ENCODE data around the gene TNFRSF4.

Gene TNFRSF4

DNA sequence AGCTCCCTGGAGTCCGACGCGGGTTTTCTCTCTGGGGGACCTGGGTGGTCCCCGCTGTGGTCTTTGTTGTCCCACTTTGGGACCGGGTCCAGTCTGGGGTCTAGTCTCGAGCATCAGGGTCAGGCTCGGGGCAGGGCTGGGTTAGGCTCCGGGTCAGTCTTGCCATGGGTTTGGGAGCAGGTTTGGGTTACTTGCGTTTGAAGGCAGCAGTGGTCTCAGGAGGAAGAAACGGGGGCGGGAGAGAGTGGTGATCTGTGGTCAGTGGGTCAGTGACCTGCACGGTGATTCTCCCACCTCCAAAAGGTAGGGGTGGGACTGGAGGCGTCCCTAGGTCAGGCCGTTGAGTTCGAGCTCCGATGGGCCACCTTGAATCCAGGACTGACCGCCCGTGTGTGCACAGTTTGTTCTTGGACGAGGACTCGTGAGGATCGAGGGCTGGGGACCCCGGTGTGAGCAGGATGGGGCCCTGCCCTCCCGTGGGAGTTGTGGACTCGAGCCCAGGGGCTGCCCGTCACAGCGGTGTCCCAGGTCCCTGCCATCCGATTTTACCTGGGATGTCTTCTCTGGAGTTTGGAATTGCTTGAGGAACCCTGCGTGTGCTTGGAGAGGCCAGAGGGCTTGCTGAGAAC, 20.3 kb upstream of the TNFRSF4 start:
- in situ Hi-C loops (cut with MboI; ENCODE audit: low sequenced_read_pairs): no loop called here

DNA sequence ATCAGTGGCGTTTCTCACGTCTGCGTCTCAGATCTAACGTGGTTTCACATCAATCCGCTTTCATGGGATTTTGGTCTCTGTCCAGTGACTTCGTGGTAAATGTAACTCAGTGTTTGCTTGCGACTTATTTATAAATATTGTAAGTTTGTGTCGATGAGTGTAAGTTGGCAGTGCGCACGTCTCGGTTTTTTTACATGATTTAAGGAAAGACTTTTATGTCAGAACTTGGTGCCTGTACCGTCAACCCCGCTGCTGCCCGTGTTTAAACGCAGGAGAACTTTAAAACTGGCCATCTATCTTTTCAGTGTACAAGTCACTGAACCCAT, 19.6 kb upstream of the TNFRSF4 start:
- in situ Hi-C loops (cut with MboI; ENCODE audit: low sequenced_read_pairs): no loop called here

DNA sequence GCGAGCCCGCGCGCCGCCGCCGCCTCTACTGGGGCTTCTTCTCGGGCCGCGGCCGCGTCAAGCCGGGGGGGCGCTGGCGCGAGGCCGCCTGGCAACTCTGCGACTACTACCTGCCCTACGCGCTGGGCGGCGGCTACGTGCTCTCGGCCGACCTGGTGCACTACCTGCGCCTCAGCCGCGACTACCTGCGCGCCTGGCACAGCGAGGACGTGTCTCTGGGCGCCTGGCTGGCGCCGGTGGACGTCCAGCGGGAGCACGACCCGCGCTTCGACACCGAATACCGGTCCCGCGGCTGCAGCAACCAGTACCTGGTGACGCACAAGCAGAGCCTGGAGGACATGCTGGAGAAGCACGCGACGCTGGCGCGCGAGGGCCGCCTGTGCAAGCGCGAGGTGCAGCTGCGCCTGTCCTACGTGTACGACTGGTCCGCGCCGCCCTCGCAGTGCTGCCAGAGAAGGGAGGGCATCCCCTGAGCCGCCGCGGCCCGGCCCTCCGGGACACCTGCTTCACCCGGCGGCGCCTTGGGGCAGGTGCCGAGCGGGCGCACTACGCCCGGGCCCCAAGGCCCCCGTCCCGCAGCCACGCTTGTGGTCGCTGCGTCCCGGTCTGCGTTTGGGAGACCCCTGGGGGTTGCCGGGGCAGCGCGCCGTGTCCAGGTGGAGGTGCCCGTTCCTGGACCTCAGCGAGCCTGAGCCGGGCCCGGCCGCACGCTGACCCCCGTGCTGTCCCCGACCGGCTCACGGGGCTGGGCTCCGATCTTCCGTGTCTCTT, 19.0 kb upstream of the TNFRSF4 start:
- in situ Hi-C loops (cut with MboI; ENCODE audit: low sequenced_read_pairs): no loop called here

DNA sequence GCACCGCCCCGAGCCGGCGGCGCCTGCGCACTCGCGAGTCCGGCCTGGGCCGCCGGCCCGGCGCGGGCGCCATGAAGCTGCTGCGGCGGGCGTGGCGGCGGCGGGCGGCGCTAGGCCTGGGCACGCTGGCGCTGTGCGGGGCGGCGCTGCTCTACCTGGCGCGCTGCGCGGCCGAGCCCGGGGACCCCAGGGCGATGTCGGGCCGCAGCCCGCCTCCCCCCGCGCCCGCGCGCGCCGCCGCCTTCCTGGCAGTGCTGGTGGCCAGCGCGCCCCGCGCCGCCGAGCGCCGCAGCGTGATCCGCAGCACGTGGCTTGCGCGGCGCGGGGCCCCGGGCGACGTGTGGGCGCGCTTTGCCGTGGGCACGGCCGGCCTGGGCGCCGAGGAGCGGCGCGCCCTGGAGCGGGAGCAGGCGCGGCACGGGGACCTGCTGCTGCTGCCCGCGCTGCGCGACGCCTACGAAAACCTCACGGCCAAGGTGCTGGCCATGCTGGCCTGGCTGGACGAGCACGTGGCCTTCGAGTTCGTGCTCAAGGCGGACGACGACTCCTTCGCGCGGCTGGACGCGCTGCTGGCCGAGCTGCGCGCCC, 18.3 kb upstream of the TNFRSF4 start, which contains the start of gene B3GALT6:
Gene B3GALT6 (plus strand): TSS at position 30 of the 588 bp plus-strand sequence. CDS start 42 bp downstream, at position 72.
- in situ Hi-C loops (cut with MboI; ENCODE audit: low sequenced_read_pairs): no loop called here

DNA sequence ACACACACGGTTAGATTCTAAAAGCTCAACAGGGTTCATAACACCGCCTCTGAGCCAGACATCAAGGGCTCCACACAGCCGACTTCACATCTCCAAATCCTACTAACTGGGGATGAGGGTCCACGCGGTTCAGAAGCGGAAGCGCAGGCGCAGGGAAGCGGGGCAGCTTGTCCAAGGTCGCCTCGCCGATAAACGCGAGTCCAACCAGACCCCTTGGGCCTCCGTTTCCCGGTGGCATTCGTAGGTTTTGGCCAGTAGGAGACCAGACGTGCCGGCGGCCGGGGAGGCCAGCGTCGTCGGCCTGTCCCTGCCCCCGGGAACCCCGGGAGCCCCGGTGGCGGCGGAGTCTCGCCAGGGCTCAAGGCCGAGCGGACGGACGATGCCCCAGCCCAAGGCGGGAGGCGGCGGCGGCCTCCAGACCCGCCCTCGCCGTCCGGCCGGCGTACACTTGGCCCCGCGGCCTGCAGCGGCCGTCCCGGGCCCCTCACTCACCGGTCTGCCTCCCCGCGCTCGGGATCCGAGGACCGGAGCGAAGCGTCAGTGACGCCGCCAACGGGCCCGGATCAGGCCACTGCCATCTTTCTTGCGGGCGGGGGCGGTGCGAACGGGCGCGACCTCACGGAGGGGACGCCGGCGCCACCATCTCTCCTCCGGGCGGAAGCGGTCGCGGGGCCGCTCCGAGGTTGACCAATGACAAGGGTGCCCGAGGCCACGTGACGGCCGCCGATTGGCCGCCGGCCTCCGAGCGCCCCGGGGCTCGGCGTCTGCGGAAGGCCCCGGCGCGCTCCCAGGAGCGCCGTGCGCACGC, 17.7 kb upstream of the TNFRSF4 start, which contains the start of gene SDF4:
Gene SDF4 (minus strand): TSS at position 602 of the 808 bp plus-strand sequence. CDS start 3,229 bp downstream, outside the sequence.
- in situ Hi-C loops (cut with MboI; ENCODE audit: low sequenced_read_pairs): no loop called here

DNA sequence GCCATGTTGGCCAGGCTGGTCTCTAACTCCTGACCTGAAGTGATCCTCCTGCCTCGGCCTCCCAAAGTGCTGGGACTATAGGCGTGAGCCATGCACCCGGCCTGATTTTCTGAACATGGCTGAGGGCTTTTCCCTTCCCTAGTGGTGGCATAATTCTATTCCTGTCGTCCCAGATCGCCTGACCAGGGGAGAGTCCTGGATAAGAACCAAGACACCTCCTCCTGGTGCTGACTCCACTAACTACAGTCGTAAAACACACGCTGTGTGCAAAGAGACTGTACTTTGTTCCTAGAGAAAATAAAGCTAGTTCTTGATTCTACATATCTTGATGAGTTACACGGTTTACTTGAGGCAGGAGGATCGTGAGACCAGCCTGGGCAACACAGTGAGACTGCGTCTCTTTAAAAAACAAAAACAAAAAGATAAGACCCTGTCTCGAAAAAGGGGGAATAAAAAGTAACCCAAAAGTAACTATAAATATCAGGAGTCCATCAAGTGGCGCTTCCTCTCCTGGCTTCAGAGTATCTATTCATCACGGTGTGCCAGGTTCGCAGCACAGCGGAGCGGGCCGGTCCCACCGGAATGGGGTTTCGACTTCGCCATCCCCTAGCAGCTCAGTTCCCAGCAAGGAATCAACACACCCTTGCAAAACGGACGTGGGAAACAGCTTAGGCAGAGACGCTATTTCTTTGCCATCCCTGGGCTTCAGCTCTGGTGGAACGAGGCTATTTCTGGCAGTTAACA, 16.9 kb upstream of the TNFRSF4 start:
- in situ Hi-C loops (cut with MboI; ENCODE audit: low sequenced_read_pairs): no loop called here

DNA sequence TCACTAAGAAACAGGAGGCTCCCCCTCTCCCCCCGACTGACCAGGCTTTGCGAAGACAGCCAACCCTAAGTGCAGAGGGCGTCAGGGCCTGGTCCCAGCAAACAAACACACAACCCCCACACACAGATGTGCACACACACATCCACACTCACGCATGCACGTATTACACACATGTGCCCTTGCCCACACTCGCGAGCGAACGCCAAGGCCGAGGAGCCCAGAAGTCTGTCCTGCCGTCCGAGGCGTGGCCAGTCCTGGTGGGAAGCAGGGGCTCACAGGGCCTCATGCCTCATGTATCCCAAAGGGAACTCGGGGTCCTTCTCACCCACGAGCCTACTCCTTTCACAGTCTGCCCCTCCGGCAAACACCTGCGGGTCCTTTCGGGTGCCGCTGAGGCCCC, 15.8 kb upstream of the TNFRSF4 start:
- in situ Hi-C loops (cut with MboI; ENCODE audit: low sequenced_read_pairs): no loop called here

DNA sequence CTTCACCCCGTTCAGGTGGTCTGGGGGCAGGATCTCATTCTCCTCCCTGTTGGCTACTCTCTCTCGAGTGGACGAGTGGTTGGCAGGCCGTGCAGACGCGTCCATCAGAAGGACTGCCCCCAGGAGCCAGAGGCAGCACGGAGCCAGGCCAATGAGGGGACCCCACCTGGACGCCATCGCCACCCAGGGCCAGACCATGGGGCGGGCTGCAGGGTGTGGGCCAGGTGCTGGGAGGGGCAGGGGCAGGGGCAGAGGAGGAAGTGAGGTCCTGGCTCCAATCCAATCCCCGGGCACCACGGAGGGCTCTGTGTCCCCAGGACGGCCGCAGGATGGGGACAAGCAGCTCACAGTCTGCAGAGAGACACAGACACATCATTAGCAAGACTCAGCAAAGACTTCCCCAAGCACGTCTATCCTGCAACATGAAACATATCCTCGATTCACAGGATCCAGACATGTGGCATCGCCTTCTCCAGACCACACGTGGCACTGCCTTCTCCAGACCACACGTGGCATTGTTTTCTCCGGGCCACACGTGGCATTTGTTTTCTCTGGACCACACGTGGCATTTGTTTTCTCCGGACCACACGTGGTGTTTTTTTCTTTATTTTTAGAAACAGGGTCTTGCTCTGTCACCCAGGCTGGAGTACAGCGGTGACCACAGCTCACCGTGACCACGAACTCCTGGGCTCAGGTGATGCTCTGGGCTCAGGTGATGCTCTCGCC, 14.8 kb upstream of the TNFRSF4 start:
- in situ Hi-C loops (cut with MboI; ENCODE audit: low sequenced_read_pairs): no loop called here

DNA sequence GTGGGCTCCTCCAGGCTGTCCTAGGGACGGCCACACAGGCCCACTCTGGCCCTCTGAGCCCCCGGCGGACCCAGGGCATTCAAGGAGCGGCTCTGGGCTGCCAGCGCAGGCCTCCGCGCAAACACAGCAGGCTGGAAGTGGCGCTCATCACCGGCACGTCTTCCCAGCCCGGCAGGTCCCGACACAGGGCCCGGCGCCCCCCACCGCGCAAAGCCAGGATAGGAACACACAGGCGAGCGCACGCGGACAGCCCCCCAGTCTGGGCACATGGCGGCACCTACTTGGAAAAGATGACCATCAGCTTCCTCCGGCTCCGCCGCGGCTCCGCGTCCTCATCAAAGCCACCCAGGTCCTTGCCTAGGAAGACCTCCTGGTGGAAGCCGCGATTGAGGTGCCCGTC, 14.2 kb upstream of the TNFRSF4 start:
- in situ Hi-C loops (cut with MboI; ENCODE audit: low sequenced_read_pairs): no loop called here

DNA sequence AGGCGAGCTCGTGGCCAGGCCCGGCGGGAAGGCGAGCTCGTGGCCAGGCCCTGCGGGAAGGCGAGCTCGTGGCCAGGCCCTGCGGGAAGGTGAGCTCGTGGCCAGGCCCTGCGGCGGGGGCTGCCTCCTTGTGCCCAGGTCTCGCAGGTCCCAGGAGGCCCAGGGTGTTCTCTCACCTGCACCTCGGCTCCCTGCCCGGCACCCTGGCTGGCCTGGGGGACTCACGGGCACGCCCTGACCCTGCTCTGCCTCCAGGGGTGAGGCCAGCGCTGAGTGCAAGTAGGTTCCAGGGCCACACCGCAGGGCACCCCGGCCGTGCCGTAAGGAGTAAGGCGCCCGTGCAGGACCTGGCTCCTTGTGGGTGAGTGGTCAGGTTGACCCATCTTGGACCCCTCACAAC, 13.4 kb upstream of the TNFRSF4 start:
- in situ Hi-C loops (cut with MboI; ENCODE audit: low sequenced_read_pairs): no loop called here

DNA sequence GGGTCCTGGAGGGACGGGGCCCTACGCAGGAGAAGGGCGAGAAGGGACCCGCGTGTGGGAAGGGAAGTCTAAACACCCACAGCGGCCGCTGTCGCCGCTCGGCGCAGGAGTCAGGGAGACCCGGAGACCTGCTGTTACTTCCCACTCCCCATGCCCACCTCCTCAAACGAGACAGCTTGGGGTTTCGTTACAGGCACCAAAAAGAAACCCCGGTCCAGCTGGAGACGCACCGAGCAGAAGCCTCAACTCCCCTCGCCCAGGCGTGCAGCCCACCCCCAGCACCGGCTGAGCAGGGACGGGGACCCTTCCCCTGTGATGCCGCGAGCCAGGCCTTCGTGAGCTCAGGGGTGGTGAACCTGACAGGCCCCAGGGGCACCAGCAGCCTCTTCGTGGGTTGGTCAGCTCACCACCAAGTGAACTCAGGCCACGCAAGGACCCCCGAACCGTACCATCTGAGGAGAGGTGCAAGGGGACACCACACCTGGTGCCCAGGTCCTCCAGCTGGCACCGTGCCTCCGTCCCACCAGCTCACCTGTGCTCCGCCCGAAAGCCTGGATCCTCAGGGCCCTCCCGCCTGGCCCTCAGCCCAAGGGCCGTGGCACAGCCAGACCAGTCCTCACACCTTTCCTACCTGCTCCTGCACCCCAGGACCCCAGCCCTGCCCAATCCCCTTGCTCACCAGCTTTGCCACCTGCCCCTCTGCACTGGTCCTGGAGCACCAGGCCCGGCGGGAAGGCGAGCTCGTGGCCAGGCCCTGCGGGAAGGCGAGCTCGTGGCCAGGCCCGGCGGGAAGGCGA, 12.8 kb upstream of the TNFRSF4 start:
- in situ Hi-C loops (cut with MboI; ENCODE audit: low sequenced_read_pairs): no loop called here

DNA sequence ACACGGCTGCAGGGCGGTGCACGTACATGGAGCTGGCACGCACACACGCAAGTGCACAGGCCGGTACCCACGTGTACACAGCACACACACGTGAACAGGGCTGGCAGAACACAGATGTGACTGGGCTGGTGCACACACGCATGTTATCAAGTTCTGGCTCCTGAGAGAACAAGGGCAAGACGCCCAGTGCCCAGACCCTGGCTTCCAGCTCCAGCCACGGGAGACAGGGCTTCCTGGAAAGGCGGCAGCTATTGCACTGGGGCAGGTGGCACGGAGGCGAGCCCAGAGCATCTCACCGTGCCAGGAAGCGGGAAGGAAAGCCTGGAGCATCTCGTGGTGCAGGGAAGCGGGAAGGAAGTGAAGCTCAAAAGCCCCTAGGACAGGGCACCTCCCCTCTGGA, 12.0 kb upstream of the TNFRSF4 start:
- in situ Hi-C loops (cut with MboI; ENCODE audit: low sequenced_read_pairs): no loop called here

DNA sequence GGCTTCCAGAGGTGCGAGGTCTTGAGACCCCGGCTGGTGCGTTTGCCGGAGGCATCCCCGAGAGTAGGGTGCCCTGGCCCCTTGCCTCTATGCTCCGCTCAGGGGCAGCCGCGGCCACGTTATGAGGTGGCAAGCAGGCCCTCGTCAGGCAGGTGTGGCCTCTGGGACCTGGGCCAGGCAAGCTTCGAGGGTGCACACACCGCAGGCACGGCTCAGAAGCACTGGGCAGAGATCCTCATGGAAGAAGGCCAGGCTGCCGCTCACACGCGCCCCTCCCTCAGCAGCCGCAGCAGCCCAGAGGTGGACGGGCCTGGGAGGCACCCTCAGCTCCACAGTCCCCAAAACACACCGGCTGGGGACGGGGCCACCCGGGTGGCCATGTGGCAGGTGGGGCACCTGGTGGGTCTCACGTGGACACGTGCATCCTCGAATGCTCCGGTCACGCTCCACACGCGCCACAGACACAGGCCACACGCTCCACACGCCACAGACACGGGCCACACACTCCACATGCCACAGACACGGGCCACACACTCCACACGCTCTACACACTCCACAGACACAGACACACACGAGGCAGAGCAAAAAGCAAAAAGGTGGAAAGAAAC, 11.4 kb upstream of the TNFRSF4 start:
- in situ Hi-C loops (cut with MboI; ENCODE audit: low sequenced_read_pairs): no loop called here

DNA sequence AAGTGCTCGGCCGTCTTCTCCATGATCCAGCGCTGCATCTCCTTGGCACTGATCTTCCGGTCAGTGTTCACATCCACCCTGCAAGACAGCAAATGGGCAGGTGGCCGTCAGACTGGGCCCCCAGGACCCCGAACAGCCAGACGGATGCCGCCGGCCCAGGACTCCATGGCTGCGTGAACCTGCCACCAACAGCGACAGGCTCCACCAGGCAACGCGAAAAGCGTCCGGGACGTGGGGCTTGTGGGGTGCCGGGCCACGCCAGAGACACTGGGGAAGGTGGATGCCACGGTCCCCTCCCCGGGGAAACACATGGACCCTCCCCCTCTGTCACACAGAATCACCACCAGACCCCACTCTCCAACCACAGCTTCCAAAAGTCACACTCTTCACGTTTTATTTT, 9.9 kb upstream of the TNFRSF4 start:
- in situ Hi-C loops (cut with MboI; ENCODE audit: low sequenced_read_pairs): no loop called here

DNA sequence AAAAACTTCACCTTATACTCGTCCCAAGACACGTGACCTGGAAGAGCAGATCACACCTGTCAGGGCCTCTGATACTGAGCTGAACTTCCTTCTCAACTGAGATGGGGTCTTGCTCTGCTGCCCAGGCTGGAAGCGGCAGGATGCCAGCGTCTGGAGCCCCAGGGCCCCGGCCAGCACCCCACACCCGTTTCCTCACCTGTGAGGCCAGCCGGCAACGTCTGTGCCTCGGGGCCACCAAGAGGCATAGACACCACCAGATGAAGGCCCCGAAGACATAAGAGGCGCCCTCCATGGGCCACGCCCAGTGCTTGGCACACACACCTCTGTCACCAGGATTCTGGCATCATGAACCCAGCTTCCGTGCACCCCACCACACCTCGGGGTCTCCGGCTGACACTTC, 9.4 kb upstream of the TNFRSF4 start:
- in situ Hi-C loops (cut with MboI; ENCODE audit: low sequenced_read_pairs): no loop called here

DNA sequence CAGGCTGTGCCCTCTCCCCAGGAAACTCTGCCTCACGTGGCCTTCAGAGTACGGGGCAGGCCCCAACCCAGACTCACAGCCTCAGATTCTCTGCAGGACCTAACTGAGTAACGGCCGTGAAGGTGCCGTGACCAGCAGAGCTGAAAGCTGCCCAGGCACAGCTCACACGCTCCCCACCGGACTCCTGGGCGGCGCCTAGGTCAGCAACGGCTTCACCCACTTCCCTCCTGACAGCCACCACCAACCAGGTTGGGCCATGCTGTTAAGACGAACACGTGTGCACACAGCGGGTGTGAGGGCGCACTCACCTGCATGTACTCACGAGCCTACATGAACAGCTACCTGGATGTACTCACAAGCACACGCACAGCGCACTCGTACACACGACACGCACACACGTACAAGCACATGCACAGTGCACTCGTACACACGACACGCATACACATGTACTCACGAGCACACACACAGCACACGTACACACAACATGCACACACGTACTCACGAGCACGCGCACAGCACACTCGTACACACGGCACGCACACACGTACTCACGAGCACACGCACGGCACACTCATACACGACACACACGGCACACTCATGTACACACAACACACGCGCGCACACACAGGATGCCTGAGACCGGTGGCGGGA, 8.7 kb upstream of the TNFRSF4 start:
- in situ Hi-C loops (cut with MboI; ENCODE audit: low sequenced_read_pairs): no loop called here

DNA sequence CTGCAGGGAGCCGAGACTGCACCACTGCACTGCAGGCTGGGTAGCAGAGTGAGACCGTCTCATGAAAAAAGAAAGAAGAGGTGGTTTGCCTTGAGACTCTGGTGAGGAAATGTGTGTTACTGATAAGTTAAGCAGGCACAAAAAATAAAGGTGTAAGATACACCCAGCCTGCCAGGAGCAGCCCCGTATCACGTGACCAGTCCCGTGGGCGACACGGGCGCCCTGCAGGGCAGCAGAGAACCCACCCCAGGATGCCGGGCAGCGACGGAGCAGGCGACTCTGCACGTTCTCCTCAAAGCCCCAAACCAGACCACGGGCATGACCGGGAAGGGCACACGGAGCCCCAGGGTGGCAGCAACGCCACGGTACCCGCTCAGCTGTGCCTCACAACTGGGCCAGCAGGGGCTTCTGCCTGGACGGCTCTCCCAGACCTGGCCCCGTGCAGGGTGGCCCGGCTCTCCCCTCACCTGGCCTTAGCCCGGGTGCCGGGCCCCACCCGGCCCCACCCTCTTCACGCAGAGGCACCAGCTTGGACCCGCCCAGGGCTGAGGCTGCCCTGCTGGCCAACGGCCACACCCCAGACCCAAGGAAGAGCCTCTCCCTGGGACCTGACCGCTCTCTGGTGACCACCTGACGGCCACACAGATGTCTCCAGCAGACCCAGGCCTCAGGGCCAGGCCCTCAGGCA, 8.1 kb upstream of the TNFRSF4 start:
- in situ Hi-C loops (cut with MboI; ENCODE audit: low sequenced_read_pairs): no loop called here

DNA sequence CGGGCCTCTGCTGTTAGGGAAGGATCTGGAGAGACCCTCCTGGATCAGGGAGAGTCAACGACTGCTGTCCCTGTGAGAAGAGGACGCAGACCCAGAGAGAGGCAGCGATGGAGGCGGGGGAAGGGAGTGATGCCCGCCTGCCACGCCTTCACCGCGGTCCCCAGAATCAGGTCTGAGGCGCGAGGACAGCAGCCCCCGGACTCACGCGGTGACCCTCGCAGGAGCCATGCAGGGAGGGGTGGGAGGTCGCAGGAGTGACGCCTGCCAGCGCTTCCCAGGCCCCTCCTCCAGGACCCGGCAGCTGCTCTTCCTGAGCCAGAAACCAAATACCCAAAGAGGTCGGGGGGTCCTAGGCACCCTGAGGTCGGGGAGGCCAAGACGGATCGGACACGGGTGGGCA, 6.2 kb upstream of the TNFRSF4 start:
- in situ Hi-C loops (cut with MboI; ENCODE audit: low sequenced_read_pairs): no loop called here
